Measurements from ENCODE around the gene CYP24A1. TPM values are rescaled to one million over a fixed set of nuclear protein-coding genes. Genes with fewer than 3 reads are reported as not detected.

Gene CYP24A1
- total RNA-seq, 2 donors from 2014 or later, result 0.13 TPM; not detected in 1

- no peak overlapping the region for H3K4me3 ChIP-seq (ENCODE audit: low read length)
- no peaks in the 10 kb centered on the region for H3K27me3 ChIP-seq (ENCODE audit: control insufficient read depth, insufficient read depth, low read length, poor library complexity, severe bottlenecking)
- Mint-ChIP-seq H3K36me3 (ENCODE audit: low read depth) (no peaks in the 10 kb centered on the region), H3K9me3 (no peaks in the 10 kb centered on the region), H3K27me3 (ENCODE audit: insufficient read depth) (no peaks in the 10 kb centered on the region), H3K4me3 (no peak overlapping the region), H3K4me1 (peaks cover 2% of the 10 kb centered on the region), H3K27ac (no peak overlapping the region)
- H3K9me3 ChIP-seq (ENCODE audit: control insufficient read depth, low read length), result no peaks in the 10 kb centered on the region
- H3K4me1 ChIP-seq (ENCODE audit: control insufficient read depth, insufficient read depth, low read length), result no peaks in the 10 kb centered on the region
- H3K27ac ChIP-seq (ENCODE audit: low read depth, low read length), result no peak overlapping the region
- no peak for DNase-seq
- no peaks in the 10 kb centered on the region for H3K36me3 ChIP-seq (ENCODE audit: control insufficient read depth, insufficient read depth, low read length)
- H3K9ac ChIP-seq (ENCODE audit: extremely low read depth, low read length, poor library complexity, severe bottlenecking), result no peak overlapping the region
- TF ChIP-seq, protein P1, sequence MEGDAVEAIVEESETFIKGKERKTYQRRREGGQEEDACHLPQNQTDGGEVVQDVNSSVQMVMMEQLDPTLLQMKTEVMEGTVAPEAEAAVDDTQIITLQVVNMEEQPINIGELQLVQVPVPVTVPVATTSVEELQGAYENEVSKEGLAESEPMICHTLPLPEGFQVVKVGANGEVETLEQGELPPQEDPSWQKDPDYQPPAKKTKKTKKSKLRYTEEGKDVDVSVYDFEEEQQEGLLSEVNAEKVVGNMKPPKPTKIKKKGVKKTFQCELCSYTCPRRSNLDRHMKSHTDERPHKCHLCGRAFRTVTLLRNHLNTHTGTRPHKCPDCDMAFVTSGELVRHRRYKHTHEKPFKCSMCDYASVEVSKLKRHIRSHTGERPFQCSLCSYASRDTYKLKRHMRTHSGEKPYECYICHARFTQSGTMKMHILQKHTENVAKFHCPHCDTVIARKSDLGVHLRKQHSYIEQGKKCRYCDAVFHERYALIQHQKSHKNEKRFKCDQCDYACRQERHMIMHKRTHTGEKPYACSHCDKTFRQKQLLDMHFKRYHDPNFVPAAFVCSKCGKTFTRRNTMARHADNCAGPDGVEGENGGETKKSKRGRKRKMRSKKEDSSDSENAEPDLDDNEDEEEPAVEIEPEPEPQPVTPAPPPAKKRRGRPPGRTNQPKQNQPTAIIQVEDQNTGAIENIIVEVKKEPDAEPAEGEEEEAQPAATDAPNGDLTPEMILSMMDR (conservative IDR thresholded peaks at IDR 0.05), result no peak
- WGBS, 2 experiments (ENCODE audit: insufficient coverage in 1 of 2, insufficient read length in 1 of 2), result 84 to 93% methylated on average over 7 of the region's 7 CpGs
These were observed 26.9 kb upstream of the CYP24A1 start for GRCh38 chr20:54200487-54201267.

DNA sequence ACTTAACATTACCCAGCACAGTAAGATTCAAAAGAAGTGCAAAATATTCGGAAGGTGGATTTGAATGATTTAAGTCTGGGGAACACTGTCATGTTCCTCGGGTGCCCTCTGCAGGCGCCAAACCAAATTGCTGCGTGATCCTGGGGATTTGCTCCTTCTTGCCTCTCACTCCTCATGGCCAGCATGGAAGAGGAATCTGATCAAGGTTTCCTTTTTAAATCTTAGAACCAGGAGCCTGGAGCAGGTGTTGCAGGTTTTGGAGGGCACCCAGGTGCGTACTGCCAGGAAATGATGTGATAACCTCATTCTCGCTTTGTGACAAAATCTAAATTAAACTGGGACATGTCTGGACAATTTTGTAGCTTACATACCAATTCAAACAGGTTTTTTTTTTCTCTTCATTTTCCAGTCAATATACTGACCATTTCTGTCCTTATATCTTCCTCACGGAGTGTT is 26.0 kb upstream of the CYP24A1 start:
- H3K4me1 ChIP-seq (ENCODE audit: control insufficient read depth, insufficient read depth, low read length), result no peaks in the 10 kb centered on the region
- H3K4me3 Mint-ChIP-seq, result no peak overlapping the region
- H3K27me3 Mint-ChIP-seq (ENCODE audit: insufficient read depth), result no peaks in the 10 kb centered on the region
- H3K9me3 Mint-ChIP-seq, result no peaks in the 10 kb centered on the region
- no peaks in the 10 kb centered on the region for H3K9me3 ChIP-seq (ENCODE audit: control insufficient read depth, low read length)
- H3K36me3 Mint-ChIP-seq (ENCODE audit: low read depth), result no peaks in the 10 kb centered on the region
- no peak overlapping the region for H3K9ac ChIP-seq (ENCODE audit: extremely low read depth, low read length, poor library complexity, severe bottlenecking)
- no peak overlapping the region for H3K27ac ChIP-seq (ENCODE audit: low read depth, low read length)
- TF ChIP-seq, protein P1 (conservative IDR thresholded peaks at IDR 0.05), result peak; percentile 98
- peak; percentile 92 for DNase-seq
- WGBS, 2 experiments (ENCODE audit: insufficient coverage in 1 of 2, insufficient read length in 1 of 2), result 25% methylated on average over 5 to 6 of the region's 7 CpGs
- peaks cover 2% of the 10 kb centered on the region for H3K4me1 Mint-ChIP-seq
- H3K27me3 ChIP-seq (ENCODE audit: control insufficient read depth, insufficient read depth, low read length, poor library complexity, severe bottlenecking), result no peaks in the 10 kb centered on the region
- H3K27ac Mint-ChIP-seq, result no peak overlapping the region
- H3K4me3 ChIP-seq (ENCODE audit: low read length), result no peak overlapping the region
- H3K36me3 ChIP-seq (ENCODE audit: control insufficient read depth, insufficient read depth, low read length), result no peaks in the 10 kb centered on the region

DNA sequence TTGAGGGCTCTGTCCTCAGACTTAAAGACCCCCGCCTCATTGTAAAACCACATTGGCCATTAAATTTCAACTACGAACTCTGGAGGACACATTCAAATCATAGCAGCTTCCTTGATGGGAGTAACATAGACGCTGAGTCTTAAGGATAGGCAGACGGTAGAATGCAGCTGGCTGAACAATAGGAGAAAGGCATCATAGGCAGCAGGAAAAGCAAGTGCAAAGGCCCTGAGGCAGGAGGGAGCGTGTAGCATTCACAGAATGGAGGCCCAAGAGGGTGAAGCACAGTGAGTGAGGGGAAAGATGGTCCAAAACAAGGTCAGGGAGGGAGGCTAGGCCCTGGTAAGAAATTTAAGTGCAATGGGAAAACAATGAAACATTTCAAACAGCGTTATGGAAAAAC is 25.5 kb upstream of the CYP24A1 start:
- H3K9me3 ChIP-seq (ENCODE audit: control insufficient read depth, low read length), result no peaks in the 10 kb centered on the region
- no peaks in the 10 kb centered on the region for H3K4me1 ChIP-seq (ENCODE audit: control insufficient read depth, insufficient read depth, low read length)
- WGBS, 2 experiments (ENCODE audit: insufficient coverage in 1 of 2, insufficient read length in 1 of 2), result 83 to 94% methylated on average over 5 to 6 of the region's 6 CpGs
- no peaks in the 10 kb centered on the region for H3K36me3 Mint-ChIP-seq (ENCODE audit: low read depth)
- no peaks in the 10 kb centered on the region for H3K9me3 Mint-ChIP-seq
- H3K4me3 Mint-ChIP-seq, result no peak overlapping the region
- no peak overlapping the region for H3K27ac Mint-ChIP-seq
- TF ChIP-seq, protein P1 (conservative IDR thresholded peaks at IDR 0.05), result no peak
- no peak overlapping the region for H3K9ac ChIP-seq (ENCODE audit: extremely low read depth, low read length, poor library complexity, severe bottlenecking)
- H3K36me3 ChIP-seq (ENCODE audit: control insufficient read depth, insufficient read depth, low read length), result no peaks in the 10 kb centered on the region
- peaks cover 2% of the 10 kb centered on the region for H3K4me1 Mint-ChIP-seq
- H3K27me3 ChIP-seq (ENCODE audit: control insufficient read depth, insufficient read depth, low read length, poor library complexity, severe bottlenecking), result no peaks in the 10 kb centered on the region
- no peak overlapping the region for H3K27ac ChIP-seq (ENCODE audit: low read depth, low read length)
- H3K4me3 ChIP-seq (ENCODE audit: low read length), result no peak overlapping the region
- DNase-seq, result no peak
- H3K27me3 Mint-ChIP-seq (ENCODE audit: insufficient read depth), result no peaks in the 10 kb centered on the region
